GM18505 (cell line): ENCODE measurements around the gene WASF3.

Source experiments
- ATAC-seq: cut with Tn5 transposase; IDR thresholded peaks from one replicate; pipeline ENCODE4 v1.9.1; 2021; ENCODE audit not compliant: unreplicated experiment
- POLR2A ChIP-seq: IDR thresholded peaks from 4 replicates; pipeline ENCODE4 v1.6.1; 2011; ENCODE audit warnings: borderline replicate concordance; ENCODE audit not compliant: insufficient read depth, insufficient read length; ENCODE audit errors: extremely low read depth

WASF3 gene

DNA sequence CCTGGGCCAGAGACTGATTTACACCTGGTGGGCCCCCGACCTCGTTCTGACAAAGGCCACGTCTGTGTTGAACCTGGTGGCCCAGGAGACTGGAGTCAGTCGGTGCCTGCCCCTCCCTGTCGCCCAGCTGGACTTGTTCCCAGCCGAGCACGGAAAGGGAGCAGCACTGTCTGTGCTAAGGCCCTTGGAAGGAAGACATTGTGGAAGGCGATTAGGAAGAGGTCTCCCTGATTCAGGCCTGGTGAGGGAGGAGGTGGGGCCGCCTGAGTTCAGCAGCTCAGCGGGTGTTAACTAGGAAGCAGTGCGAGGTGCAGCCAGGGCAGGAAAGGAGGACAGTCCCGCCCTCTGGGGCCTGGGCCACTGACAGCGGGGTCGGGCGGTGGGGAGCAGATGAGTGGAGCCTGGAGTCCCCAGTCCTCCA, 138.4 kb downstream of the WASF3 start:
- no peak for TF ChIP-seq POLR2A
- ATAC-seq, result no peak

DNA sequence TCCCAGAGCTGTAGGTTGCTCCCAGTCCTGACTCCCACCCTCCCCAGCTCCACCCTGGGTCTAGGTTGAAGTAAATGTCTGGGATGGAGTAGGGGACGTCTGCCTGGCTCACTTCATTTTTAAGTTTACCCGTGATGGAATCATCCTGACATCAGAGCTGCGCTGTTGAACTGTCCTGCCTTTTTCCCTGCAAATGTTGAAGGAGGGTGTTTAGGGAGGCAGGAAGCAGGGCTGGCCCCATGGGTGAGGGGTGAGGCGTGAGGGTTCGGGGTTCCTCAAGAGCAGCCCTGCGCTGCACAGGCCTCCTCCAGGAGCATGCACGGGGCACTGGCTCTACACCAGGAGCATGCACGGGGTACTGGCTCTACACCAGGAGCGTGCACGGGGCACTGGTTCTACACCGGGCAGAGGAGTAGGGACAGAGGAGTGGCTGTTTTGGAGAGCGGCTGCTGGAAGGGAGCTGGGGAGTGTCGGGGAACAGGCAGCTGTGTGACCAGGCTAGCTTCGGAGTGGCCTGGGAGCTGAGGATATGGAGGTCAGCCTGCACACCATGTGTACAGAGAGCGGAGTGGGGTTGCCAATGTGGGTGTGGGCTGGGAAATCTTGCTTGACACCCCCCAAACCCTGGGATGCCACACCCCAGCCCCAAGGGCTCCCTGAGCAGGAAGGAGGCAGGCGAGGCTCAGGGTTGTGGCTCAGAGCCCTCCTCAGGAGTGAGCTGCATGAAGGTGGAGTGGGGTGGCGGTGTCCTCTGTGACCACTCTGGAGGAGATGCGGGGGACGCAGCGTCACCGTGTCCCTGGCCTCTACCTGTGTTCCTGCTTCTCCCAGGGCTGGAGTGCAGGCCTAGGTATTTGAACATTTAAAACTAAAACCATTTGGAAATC, 139.8 kb downstream of the WASF3 start:
- TF ChIP-seq POLR2A, result no peak
- no peak for ATAC-seq

DNA sequence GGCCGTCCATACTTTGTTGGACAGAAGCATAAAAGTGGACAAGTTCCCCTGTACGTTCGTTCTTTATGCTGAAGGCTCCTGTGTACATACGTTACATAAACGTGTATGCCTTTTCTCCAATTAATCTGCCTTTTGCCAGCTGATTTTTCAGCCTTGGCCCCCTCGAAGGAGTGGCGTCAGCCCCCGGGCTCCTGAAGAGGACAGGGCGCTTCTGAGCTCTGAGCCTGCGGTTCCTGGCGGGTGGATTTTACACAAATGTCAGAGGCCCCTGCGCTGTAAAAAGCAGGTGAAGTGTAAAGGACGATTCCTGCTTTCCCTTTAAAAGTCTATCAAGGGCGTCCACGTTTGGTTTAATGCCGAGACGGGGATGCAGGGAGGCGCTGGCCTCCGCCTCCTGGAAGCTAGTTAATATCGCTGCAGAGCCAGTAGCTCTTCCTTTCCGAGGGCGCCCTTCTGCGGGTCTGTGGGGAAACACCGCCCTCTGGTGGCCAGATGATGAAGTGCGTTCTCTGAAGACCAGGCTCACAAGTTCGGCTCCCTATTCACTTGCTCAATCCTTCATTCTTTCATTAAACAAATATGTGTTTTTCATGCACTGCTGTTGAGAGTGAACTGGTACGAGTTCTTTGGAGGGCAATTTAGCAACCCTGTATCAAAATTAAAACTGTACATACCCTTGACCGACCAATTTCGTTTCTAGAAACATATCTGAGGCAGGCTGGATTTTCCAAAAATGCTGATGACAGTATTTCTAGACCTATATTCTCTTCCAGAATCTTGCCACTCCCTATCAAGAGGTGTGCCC, 141.1 kb downstream of the WASF3 start:
- TF ChIP-seq POLR2A, result no peak
- ATAC-seq, result no peak

DNA sequence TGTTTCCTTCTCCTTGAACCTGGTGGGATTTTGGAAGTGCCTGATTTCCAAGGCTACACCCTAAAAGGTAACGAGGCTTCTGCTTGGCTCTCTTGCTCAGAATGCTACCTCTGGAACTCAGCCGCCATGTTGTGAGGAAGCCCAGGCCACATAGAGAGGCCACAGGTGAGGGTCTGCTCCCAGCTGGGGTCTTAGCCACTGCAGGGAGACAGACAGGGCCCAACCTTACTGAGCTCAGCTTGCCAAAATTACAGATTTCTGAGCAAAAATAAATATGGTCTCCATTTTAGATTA, 141.7 kb downstream of the WASF3 start:
- no peak for TF ChIP-seq POLR2A
- no peak for ATAC-seq

DNA sequence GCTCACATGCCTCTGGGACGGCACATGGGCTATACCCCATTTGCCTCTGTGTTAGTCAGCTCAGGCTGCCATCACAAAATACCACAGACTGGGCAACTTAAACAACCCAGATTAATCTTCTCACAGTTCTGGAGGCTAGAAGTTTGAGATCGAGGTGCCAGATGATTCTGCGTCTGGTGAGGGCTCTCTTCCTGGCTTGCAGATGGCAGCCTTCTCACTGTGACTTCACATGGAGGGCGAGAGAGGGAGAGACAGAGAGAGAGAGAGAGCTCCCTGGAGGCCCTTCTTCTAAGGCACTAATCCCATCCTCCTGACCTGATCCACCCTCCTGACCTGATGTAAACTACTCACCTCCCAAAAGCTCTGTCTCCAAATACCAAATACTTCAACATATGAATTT, 148.1 kb downstream of the WASF3 start:
- no peak for ATAC-seq
- TF ChIP-seq POLR2A, result no peak

DNA sequence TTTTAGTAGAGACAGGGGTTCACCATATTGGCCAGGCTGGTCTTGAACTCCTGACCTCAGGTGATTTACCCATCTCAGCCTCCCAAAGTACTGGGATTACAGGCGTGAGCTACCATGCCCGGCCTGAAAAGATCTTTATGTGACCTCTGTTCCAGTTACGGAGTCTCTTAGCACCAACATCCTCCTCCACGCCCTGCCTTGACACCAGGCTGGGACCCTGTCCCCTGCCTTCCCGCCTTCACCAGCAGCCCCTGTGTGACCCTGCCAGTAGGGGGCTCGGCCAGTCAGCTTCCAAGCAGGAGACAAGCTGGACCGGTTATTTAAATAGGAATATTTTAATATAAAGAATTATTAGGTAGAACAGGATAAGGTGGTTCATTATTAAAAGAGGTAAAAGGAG, 148.9 kb downstream of the WASF3 start:
- TF ChIP-seq POLR2A, result no peak
- no peak for ATAC-seq

DNA sequence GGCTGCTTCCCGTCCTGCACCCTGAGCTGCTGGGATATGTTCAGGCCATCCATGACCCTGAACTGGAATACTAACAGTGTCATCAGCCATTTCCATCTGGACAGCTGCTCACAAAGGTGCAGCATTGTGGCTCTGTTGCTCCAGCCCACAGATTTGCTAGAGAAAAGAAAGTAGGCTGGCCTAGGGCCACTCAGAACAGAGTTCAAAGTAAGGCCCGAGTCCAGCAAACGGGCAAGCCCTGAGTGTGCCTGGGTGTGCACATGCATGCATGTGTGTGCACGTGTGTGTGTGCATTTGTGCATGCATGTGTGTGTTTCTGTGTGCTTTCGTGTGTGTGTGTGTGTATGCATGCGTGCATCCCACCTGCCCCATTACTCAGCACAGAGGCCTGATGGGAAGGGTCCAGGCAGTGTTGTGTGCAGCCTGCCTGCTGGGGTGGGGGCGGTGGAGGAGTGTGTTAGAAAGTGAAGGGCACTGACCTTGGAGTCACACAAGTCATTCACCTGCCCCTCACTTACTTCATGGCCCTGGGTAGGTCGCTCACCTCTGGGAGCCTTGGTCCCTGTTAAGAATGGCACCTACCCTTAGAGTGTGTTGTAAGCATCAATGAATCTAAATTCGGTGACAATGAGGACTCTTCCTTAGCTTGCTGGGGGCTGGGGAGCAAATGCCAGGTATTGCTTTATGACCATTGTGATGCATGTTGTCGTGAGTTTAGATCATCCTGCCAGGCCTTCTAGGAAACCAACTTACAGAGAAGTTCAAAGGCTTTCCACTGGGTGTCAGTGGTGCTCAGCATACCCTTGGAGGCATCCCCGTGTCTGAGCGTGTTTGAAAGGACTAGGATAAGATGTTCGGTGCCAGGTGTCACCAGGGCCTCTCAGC, 149.9 kb downstream of the WASF3 start:
- no peak for TF ChIP-seq POLR2A
- no peak for ATAC-seq

DNA sequence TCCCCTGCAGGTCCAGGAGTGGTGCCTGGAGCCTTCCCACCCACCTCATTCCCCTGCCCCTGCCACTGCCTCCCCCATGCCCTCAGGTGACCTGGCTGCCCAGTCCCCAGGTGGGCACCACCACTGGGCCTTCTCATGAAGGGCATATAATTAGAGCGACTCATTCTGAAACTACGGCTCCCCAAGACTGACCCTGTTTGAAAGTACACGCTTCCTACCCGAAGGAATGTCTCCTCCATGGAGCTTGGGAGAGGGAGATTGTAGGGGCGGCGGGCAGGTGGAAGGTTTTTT, 150.5 kb downstream of the WASF3 start:
- TF ChIP-seq POLR2A, result no peak

DNA sequence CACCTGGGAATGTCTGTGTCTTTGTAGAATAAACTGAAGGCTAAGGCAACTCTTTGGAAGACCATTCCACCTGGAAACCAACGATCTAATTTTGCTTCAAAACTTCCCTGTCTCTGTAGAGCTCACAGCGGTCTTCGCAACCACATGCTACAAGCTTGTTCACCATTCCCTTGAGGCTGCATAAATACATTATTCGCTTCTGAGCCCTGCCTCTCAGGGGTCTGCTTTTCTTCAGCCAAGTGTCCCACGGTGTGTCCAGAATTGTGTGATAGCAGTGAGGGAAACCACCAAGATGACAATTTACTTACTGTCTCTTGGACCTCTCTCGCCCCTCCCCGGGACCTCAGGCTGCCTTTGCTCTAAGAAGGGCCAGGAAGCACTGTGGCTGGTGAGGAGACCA, 152.0 kb downstream of the WASF3 start:
- no peak for TF ChIP-seq POLR2A
- ATAC-seq, result no peak

More for the DNA sequence above, 150.5 kb downstream of the WASF3 start:
- no peak for ATAC-seq

DNA sequence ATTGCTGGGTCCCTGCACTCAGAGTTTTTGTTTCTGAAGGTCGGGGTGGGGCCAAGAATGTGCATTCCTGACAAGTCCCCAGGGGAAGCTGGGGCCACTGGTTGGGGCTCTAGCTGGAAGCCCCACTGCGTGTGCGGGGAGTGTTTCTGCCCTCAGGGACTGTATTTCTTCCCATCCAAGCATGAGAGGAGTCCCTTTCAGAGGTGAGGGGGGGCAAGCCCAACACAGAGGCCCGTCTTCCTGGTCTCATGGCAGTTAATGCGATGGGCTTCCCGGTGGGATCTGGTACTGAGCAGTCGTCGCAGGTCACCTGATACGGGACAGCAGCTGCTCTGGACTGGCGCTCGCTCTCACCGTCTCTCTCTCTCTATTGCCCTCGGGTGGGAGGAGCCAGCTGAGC, 152.7 kb downstream of the WASF3 start:
- TF ChIP-seq POLR2A, result no peak
- no peak for ATAC-seq

DNA sequence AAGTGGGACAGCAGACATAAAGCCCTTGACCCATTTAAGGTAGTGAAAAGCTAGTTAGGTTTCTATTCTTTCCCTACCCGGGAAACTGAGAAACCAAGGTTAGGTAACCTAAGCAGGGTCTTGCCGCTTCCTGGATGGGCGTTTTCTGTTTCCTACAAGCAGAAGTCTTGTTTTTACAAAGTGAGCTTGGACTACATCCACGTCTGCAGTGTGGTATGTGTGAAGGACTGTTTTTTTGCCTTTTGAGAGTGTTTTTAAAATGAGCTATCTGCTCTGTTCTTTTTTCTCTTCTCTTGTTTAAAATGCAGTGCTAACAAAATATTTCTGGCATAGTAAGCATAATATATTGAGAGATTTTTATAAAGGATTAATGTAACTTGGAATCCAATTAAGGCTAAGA, 153.7 kb downstream of the WASF3 start:
- no peak for TF ChIP-seq POLR2A
- no peak for ATAC-seq

DNA sequence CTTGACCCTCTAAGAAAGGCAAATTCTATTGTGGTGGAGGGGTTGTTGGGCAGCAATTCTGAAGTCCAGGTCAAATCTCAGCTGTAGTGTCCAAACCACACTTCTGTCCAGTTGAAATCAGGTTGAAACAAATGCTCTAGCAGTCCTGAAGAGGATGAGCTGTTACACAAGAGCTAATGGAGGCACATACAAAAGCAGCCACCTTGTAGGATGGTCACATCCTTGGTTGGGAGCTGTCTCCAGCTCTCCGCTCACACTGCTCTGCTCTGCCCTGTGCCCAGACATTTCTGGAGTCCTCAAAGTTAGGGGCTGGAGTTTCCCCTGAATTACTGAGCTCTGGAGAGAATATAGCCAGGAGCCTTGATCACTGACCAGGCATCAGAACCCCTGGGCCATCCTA, 155.9 kb downstream of the WASF3 start:
- no peak for ATAC-seq
- TF ChIP-seq POLR2A, result no peak

DNA sequence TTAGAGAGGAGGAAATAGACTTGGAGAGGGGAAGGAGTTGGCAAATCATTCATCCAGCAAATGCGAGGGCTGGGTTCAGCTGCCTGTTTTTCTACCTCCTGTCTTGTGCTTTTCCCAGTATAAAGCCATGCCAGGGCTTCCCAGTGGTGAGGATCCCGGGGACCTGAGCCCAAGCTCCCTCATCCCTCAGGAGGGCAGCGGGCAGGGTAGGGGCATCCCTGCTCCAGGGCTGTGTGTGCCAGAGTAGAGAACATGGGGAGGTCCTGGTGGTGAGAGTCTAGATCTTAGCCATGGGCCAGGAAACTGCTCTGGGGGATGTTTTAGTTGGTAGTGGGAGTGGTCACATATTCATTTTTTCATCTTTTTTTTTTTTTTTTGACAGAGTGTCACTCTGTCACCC, 159.5 kb downstream of the WASF3 start:
- ATAC-seq, result no peak
- no peak for TF ChIP-seq POLR2A
